Right renal cortex interstitium (tissue), 3 donors: Measurements from ENCODE around the gene CCNH. TPM values are rescaled to one million over a fixed set of nuclear protein-coding genes. Genes with fewer than 3 reads are reported as not detected.

ENCODE experiments used
- DNase-seq, 3 donors: peaks; one replicate each; pipeline ENCODE4 v3.0.0-alpha.2; 2013; ENCODE audit warnings: low read depth in 3 of 3, low spot score in 2 of 3
- polyA plus RNA-seq, 3 donors: library from polyadenylated mRNA; unstranded; fragments of 120-200 nt; gene quantifications; one replicate each; pipeline ENCODE4 v1.2.1, GENCODE V29; 2013; ENCODE audit not compliant: insufficient read length in 3 of 3

The CCNH gene
- polyA plus RNA-seq, 3 donors: 52.0 to 62.6 (median 62.0) TPM

DNA sequence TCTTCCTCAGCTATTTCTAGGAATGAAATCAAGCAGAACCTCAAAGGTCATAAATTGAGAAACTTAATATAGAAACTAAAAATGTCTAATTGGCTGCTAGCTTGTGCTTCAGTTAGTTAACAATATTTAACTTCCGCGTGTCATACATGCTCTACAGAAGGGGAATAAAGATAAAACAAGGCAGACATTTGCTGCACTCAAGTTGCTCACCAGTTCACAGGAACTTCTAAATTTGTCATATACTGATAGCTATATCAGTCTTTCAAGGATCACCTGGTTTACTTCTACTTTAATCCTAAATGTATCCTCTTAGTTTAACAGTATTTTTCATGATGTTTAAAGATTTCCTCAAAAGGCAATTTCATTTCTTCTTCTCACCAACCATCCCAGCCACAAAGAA, 8.4 kb downstream of the CCNH start:
- DNase-seq: no peak

DNA sequence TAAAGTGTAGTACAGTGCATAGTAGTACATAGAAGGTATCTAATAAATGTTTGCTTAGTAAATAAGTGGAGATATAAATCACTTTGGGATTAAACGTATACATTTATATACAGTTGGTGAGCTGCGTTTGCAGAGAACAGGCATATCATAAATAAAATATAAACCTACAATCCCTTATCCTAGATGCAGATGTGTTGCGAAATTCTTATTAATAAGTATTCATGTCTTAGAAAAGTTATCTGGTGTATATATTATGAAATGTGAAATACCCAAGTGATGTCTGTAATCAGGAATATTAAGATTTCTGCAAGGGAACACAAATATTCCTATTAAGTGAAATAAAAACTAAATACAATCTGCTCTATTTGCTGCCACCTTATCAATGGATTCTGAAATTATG, 8.8 kb downstream of the CCNH start:
- DNase-seq: no peak

DNA sequence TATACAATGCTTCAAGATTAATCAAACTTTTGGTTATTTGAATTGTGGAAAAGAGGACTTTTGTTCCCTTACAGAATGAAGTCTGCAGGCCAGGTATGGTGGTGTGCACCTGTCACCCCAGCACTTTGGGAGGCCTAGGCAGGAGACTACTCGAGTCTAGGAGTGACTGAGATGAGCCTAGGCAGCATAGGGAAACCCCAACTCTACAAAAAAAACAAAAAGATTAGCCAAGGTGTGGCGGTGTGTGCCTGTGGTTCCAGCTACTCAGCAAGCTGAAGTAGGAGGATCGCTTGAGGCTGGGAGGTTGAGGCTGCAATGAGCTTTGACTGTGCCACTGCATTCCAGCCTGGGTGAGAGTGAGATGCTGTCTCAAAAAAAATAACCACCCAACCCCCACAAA, 9.3 kb downstream of the CCNH start:
- no peak for DNase-seq

DNA sequence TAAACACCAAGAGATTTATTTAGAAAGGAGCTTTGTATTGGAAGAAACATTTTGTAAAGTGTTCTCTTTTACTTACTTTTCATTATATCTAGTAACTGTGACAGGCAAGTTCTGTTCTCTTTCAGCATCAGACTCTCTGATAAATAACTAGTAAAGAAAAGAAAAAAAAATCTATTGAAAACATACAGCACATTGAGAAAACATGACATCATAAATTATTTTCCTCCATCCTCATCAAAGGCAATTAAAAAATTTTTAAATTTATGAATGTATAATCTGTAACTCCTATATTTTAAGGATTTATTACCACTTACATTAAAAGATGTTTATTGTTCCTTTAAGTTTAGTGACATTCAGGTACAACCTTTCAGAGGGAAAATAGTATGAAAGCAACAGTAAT, 11.1 kb downstream of the CCNH start:
- no peak for DNase-seq

DNA sequence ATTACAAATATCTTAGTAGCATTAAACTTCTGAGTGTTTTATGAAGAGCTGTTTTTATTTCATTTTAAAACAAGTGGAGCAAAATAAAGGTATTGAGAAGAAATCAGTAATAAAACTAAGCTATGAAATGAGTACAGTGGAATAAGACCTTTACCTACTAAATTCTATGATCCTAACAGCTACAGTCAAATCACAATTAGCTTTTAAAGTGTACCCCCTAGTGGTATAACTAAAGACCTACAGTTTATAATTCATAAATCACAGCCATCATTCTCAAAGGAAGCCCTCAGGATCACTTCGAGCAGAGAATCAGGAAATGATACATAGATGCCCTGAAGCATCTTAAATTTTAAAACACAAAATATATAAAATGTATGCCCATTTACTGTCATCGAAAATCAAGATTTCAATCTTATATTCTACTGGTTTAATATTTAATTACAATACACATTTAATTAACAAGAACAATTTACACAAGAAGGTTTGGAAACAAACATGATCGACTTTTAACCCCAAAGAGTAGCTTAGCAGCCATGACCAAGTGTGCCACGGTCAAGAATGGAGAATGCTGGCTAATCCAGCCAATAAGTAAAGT, 12.3 kb downstream of the CCNH start:
- DNase-seq: peak in 1 of 3 donors; percentile 8

DNA sequence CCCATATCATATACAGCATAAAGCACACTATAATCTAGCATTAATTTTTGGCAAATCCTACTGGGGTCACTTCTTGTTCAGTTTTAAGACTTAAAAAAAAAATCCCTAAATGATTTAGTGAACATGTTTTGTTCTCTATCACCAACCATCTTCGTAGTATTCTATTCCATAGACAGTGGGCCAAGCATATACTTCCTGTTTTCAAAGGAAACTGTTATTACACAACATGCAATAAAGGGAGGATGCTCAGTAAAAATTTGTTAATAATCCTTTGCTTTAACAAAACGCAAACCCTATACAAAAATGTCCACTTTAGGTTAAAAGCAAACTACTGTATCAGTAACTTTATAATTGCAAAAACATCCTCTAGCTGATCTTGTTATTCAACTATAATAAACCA, 13.0 kb downstream of the CCNH start:
- no peak for DNase-seq

DNA sequence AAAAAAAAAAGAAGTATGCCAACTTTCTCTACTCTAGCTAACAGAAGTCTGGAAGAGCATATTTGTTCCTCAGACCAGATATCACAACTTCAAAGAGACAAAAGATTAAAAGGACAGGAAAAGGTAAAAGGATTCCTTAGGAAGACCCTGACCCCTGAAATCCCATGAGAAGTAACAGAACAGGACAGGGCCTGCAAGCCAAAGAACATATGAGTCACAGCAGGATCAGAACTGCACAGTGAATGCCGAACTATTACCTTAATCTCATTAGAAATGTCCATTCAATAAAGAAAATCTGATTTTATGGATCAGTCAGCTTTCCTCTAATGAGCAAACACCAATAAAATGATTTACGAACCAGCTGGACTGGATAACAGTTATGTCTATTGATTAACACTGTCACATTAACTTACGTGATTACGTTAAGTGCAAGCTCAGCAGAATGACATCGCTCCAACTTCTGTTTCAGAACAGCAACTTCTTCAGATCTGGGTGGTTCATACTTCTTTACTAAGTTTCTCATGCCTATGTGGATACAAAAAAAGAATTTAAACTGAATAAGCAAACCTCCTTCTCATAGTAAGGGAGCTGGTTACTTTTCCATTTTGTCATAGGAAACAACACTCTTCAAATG, 13.6 kb downstream of the CCNH start:
- no peak for DNase-seq

DNA sequence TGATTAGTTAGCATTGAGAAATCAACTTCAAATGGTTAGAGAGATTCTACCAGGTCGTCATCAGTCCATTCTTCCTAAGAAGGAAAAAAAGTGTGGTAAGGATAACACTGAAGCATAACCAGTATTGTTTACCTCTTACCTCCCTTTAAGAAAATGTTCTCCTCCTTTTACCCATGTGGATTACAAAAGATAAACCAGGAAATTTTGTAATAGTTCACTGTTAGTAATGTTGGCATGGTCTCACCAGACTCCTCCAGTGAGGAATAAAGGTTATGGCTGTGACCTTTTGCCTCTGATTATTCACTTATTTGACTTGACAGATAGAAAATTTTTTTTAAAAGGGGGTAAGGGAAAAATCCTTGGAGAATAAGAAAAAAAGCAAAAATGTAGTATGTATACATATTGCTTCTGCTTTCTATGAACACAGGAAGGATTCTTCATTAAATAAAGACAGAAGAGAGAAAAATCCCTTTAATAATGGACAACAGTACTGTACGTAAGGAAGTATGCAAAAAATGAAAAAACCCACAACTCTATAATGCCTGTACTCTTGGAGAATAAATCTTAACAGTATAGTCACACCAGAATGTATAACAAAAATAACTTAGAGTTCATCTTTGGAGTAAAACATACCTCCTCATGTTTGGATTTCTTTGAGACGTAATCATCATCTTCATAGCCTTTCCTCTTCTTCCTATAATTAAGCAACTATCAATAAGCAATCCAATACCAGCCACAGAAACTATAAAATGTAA, 18.1 kb downstream of the CCNH start:
- no peak for DNase-seq

DNA sequence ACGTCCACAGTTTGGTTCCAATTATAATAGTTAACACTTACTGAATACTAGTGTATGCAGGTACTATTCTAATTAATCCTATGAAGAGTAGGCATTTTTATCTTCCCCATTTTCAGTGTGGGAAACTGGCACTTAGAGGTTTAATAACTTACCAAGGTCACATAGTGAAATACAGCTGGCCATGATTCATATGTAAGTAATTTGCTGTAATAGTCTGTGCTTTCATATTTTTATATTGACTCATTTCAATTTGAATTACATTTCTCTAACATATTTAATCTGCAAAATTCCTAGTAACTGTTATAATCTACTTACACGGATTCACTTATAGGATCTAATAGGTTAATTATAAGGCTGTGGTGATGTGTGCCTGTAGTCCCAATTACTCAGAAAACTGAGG, 19.4 kb downstream of the CCNH start:
- no peak for DNase-seq

DNA sequence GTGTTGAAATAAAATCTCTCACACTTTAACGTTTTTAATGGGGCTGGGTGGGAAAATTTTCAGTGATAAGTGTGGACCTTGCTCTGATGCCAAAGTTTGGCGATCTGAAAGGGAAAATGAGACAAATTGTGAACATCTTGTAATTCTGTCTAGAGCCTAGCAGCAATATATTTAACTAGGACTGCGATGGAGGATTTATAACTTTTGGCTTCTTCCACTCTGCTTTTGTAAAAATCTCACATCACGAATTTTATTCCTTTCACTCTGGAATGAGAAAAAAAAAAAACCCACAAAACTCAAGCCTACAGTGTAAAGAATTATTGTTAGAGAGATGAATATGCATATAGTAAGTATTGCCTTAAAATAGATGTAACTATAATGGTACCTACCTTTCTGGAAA, 19.9 kb downstream of the CCNH start:
- no peak for DNase-seq

DNA sequence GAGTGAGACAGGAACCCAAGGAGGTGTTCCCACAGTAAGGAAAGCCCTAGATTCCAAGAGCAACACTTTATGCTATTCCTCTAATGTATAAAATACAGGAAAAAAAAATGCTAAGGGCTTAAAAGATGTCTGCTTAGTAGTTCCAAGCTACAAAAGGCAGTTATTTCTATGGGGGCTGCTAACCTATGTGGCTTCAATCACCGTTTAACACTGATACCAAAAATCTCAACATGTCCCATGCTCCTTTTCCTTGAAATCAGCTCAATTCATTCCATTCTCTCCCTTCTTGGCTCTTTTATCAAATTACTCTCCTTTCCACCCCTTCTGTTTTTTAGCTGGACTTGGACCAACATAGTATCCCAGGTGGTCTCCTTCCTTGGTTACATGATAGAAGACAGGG, 20.6 kb downstream of the CCNH start:
- no peak for DNase-seq

DNA sequence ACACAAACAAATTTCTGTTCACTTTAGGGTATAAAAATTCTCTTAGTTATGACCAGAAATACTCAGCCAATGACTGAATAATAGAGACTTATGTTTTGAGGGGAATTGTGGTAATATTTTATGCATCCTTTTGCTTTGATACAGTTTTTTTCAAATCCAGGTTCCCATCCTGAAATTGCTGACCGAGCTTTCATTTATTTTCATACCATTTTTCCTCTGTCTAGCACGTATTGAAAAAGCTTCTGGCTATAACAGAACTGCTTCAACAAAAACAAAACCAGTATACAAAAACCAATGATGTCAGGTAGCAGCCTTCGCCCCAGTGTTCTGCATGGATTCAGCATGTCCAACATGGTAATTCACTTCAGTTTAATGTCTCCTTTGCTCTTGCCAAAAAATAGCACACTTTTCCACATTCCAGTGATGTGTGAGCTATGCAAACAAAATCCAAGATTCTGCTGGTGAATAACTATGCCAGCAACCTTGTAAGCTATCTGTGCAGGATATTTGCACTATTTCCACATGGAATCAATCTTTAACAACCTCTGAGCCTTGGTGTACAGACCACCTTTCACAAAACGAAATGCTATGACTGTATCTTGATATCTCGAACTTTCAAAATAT, 22.0 kb downstream of the CCNH start:
- no peak for DNase-seq

DNA sequence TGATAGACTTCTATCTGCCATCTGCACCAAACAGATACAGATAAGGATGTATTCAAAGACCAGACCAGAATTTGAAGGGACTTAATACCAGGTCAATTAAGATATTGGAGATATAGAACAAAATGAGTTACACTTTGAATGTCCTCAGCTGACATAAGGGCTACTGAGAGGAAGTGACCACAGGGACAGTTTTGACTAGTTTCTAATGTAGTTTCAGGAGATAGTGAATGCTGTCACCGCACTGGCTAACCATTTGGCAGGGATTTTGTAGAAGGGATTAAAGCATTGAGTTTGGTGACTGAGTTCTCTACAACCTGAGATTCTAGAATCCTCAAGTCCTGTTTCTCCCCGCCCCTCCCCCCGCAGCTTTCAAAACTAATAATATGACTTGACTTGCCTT, 22.7 kb downstream of the CCNH start:
- DNase-seq: no peak

DNA sequence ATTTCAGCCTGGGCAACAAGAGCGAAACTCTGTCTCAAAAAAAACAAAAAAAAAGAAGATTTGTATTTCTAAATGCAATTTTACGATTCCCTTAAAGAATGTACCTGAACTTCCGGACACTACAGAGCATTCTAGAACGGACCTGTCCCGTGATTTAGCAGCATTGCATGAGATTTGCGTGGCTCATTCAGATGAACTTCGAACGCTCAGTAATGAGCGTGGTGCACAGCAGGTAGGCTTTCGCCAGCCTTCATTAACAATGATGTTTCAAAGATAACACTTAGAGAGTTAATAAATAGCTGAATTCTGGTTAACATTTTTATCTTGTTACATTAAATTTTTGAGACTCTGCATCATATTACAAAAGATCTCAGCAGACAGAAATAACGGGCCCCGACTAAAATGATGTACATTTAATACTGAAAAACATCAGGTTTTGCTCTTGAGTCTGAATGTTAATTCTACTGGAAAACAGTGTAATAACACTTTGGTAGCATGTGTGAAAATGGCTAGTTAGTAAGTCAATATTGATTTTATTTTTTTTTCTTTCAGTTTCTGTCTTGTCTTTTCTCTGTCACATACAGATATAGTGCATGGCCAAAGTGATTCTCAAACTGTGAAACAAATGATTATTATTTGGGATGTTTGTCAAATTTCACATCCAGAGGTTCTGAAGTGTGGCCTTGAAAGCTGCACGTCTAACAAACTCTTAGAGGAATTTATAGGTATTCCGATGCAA, 23.3 kb downstream of the CCNH start:
- no peak for DNase-seq

DNA sequence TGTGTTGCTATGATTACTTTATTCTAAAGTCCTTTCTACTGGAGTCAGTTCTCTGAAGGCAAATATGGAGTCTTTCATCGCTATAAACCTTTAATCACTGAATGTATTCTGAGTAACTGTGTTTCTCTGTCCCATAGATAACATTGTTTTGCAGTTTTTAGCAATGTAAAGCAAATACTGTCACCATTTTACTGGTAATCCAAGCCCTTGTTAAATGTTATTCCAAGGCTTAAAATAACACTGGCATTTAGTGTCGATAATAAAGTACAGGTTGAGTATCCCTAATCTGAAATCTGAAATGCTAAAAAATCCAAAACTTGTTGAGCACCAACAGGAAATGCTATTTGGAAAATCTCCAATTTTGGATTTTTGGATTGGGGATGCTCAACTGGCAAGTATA, 24.6 kb downstream of the CCNH start:
- DNase-seq: no peak

DNA sequence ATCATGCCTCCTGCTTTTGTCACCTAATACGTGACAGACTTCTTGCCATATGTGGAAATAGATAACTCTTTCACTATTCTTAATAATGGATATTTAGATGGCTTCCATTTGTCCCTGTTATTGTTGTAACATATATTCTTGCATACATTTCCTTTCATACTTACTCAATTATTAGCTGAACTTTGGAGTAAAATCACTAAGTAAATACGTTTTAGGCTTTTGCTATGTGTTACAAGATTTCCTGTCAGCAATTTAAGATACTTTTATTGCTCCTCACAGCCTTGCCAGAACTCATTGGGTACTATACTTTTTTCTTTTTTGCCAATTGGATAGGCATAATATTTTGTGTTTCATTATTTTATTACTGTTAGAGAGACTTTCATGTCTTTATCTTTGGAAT, 26.9 kb downstream of the CCNH start:
- DNase-seq: no peak

DNA sequence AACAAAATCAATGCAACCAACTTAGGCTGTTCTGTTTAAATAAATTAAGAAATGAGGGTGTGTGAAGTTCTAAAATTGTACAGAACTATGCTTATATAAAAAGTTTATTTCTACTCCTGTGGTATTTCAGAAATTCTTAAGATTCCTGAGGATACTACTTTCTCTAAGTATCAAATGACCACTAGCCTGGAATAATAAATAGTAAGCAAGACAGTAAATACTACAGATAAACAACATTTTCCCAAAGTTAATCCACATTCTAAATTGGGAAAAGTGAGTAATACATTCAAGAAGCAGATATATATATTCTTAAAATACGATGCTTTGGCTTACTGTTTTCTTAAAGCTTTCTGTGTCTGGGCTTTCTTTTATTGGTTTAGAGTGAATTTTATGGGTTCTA, 29.5 kb downstream of the CCNH start:
- DNase-seq: no peak

DNA sequence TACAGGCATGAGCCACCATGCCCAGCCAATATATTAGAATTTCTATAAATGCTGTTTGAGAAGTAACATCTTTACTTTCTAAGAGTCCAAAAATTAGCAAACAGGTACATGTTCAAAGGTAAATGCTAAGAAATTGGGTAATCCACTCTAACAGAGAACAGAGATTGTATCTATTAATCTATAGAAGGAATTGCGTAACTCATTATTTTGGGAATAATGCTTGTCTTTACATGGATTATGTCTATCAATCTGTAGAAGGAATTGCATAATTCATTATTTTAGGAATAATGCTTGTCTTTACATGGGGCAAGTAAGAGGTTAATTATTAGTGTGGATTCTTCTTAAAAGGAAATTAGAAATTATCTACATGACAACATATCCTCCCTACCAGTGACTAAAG, 30.5 kb downstream of the CCNH start:
- DNase-seq: no peak

DNA sequence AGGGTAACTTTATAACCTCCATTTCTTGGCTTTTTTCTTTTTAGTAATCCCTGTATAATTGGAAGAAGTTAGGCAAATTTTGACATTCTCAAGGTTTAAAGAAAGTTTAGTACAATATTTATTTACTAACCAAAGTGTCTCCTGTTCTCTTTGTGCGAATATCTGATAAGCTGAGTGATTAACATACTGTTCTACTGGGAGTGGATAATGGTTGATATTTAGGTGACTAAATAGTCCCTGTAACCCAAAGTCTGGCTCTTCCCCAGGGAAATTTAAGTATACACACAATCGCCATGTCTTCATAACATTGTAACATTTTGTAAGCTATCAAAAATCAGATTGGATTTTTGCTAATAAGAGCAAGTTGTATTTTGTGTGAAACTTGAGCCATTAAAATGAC, 40.0 kb downstream of the CCNH start:
- DNase-seq: no peak

DNA sequence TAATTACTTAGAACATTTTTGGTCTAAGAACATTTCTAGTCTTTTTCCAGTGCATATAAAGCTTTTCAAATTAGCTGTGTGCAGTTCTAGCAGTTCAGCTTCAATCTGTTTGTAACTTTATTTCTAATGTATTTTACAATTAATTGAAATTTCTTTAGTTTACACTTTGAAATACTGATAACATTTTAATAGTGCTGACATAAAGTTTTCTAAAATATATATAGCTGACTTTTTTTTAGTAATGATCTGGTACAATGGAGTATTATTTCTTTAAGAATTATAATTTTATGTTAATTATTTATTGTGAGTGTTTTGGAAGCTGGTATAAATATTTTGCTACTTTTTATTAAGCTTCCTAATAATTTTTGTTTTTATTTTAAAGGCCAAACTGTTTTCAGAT, 43.3 kb downstream of the CCNH start:
- no peak for DNase-seq

DNA sequence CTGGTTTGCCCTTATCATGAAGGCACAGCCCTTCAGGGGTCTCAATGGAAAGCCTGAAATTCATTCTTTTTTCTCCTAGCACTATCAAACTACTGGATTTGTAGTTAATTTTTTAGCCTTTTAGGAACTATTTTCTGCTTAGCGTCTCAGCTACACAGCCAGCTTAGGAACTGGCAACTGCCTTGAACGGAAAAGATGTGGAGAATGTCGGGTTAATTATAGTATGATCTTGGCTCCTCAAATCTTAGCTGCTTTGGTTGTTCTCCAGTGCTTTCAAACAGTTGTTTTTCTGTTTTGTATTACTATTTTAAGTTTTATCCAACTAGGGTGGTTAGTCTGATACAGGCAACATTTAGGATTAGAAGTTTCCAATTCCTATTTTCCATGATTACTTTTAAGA, 44.1 kb downstream of the CCNH start:
- DNase-seq: no peak
